Panc1 (cell line): ENCODE results near the gene CXorf49. TPM values are rescaled to one million over a fixed set of nuclear protein-coding genes. Genes with fewer than 3 reads are reported as not detected.
"Not testable (repeated sequence)": the region's sequence is repeated elsewhere in the genome, so short reads cannot be mapped to it uniquely, and the experiment has no call there.

Experiments
- ATAC-seq: fragments of 200-7000 bp; cut with Tn5 transposase; 2 replicates; pipeline ENCODE4 v1.9.1; 2020; ENCODE audit warnings: mild to moderate bottlenecking, moderate library complexity
- BruUV-seq: library from RNA; stranded (reverse); fragments of 400-500 nt; replicated peaks from 2 replicates; lab custom pipeline; 2021; lab: Mats Ljungman, UMichigan
- CTCF ChIA-PET: fragments of 300-600 bp; sonication (Branson Sonifier 250); formaldehyde crosslinking; loops from one replicate; lab custom pipeline; 2022; ENCODE audit warnings: antibody characterized with exemption; lab: Charles Lee
- POLR2A ChIA-PET: fragments of 300-600 bp; sonication (Branson Sonifier 250); formaldehyde crosslinking; loops from one replicate; lab custom pipeline; 2022; ENCODE audit warnings: antibody characterized with exemption; lab: Charles Lee
- DNase-seq: peaks from one replicate; pipeline ENCODE4 v3.0.0-alpha.2; 2010; ENCODE audit warnings: low read depth, low spot score
- H3K27ac ChIP-seq: 2 replicates; pipeline ENCODE4 v1.5.1; 2011; ENCODE audit warnings: mild to moderate bottlenecking, low read length, inconsistent platforms
- H3K27me3 ChIP-seq: fragments of 200-500 bp; sonication (Bioruptor generic); 2 replicates; pipeline ENCODE4 v1.6.0; 2014; ENCODE audit warnings: low read length, inconsistent platforms; ENCODE audit not compliant: control insufficient read depth, insufficient read depth
- H3K36me3 ChIP-seq: fragments of 200-500 bp; sonication (Bioruptor generic); 2 replicates; pipeline ENCODE4 v1.5.1; 2014; ENCODE audit warnings: inconsistent platforms, mild to moderate bottlenecking, low read length, moderate library complexity; ENCODE audit not compliant: control insufficient read depth, insufficient read depth
- H3K4me1 ChIP-seq: 2 replicates; pipeline ENCODE4 v1.5.1; 2011; ENCODE audit warnings: inconsistent platforms, mild to moderate bottlenecking, low read length, moderate library complexity; ENCODE audit not compliant: control insufficient read depth, insufficient read depth
- H3K4me3 ChIP-seq, 2 experiments: 2 replicates each; pipeline ENCODE4 v1.5.1; 2011 to 2012; ENCODE audit warnings: low read depth in 2 of 2, low read length in 2 of 2, mild to moderate bottlenecking in 2 of 2, inconsistent platforms in 1 of 2, moderate library complexity in 1 of 2
- H3K9me3 ChIP-seq: fragments of 200-500 bp; sonication (Bioruptor generic); 2 replicates; pipeline ENCODE4 v1.5.1; 2014; ENCODE audit warnings: low read depth, mild to moderate bottlenecking, inconsistent platforms, low read length, moderate library complexity; ENCODE audit not compliant: control insufficient read depth, insufficient read depth
- in situ Hi-C: cut with HindIII; loops from 2 replicates; pipeline ENCODE4 v1.10.0; 2016; ENCODE audit warnings: low sequenced_read_pairs, low pct_unique_long_range_greater_than_20kb
- intact Hi-C: fragments of 100-400 bp; cut with micrococcal nuclease; formaldehyde crosslinking; loops from one replicate; pipeline ENCODE4 v1.10.0; 2022; ENCODE audit not compliant: unreplicated experiment
- total RNA-seq: library from RNA; stranded (reverse); gene quantifications from one replicate; pipeline ENCODE4 v1.2.1, GENCODE V29; 2021; ENCODE audit not compliant: unreplicated experiment

The CXorf49 gene
- total RNA-seq, 1 experiment from 2014 or later = not detected

- H3K27me3 ChIP-seq, in situ Hi-C loops, ATAC-seq, H3K27ac ChIP-seq, H3K9me3 ChIP-seq, BruUV-seq, intact Hi-C loops, CTCF ChIA-PET, DNase-seq, POLR2A ChIA-PET, H3K4me1 ChIP-seq, H3K36me3 ChIP-seq, H3K4me3 ChIP-seq: not testable (repeated sequence)
Measured at GRCh38 chrX:71719195-71719594, 1.1 kb upstream of the CXorf49 start.

GRCh38 chrX:71716323-71716722, 1.8 kb downstream of the CXorf49 start:
- H3K36me3 ChIP-seq, intact Hi-C loops, DNase-seq, H3K9me3 ChIP-seq, H3K4me3 ChIP-seq, ATAC-seq, CTCF ChIA-PET, in situ Hi-C loops, BruUV-seq, H3K27ac ChIP-seq, H3K4me1 ChIP-seq, POLR2A ChIA-PET, H3K27me3 ChIP-seq: not testable (repeated sequence)

- H3K27me3 ChIP-seq, intact Hi-C loops, POLR2A ChIA-PET, CTCF ChIA-PET, H3K9me3 ChIP-seq, H3K27ac ChIP-seq, BruUV-seq, H3K4me1 ChIP-seq, H3K36me3 ChIP-seq, H3K4me3 ChIP-seq, DNase-seq, in situ Hi-C loops: not testable (repeated sequence)
- ATAC-seq = peak; percentile 74
Measured at GRCh38 chrX:71715551-71715950, 2.5 kb downstream of the CXorf49 start.

- H3K9me3 ChIP-seq, CTCF ChIA-PET, BruUV-seq, H3K4me1 ChIP-seq, in situ Hi-C loops, H3K27me3 ChIP-seq, POLR2A ChIA-PET, DNase-seq, H3K27ac ChIP-seq, H3K4me3 ChIP-seq, intact Hi-C loops, H3K36me3 ChIP-seq, ATAC-seq: not testable (repeated sequence)
Measured at GRCh38 chrX:71714064-71714463, 4.0 kb downstream of the CXorf49 start.

- intact Hi-C loops, ATAC-seq, POLR2A ChIA-PET, H3K9me3 ChIP-seq, H3K27me3 ChIP-seq, in situ Hi-C loops, DNase-seq, CTCF ChIA-PET, BruUV-seq, H3K4me3 ChIP-seq, H3K27ac ChIP-seq, H3K4me1 ChIP-seq, H3K36me3 ChIP-seq: not testable (repeated sequence)
Measured at GRCh38 chrX:71702853-71703252, 15.2 kb downstream of the CXorf49 start.

- H3K4me1 ChIP-seq, H3K9me3 ChIP-seq, in situ Hi-C loops, intact Hi-C loops, H3K27ac ChIP-seq, H3K36me3 ChIP-seq, POLR2A ChIA-PET, H3K4me3 ChIP-seq, BruUV-seq, CTCF ChIA-PET, H3K27me3 ChIP-seq, ATAC-seq, DNase-seq: not testable (repeated sequence)
Measured at GRCh38 chrX:71699023-71699344, 19.1 kb downstream of the CXorf49 start.

- H3K9me3 ChIP-seq = not testable (repeated sequence)
Measured at GRCh38 chrX:71698299-71699022, 19.6 kb downstream of the CXorf49 start.

More at GRCh38 chrX:71698299-71699022, 19.6 kb downstream of the CXorf49 start:
- in situ Hi-C loops, H3K27me3 ChIP-seq, intact Hi-C loops, H3K36me3 ChIP-seq, H3K4me3 ChIP-seq, BruUV-seq, DNase-seq, H3K27ac ChIP-seq, H3K4me1 ChIP-seq, ATAC-seq, CTCF ChIA-PET, POLR2A ChIA-PET: not testable (repeated sequence)
